ENCODE data around the gene DSCAML1. TPM values are rescaled to one million over a fixed set of nuclear protein-coding genes. Genes with fewer than 3 reads are reported as not detected.

DSCAML1 gene
- total RNA-seq, 2 experiments from 2014 or later = not detected

DNA sequence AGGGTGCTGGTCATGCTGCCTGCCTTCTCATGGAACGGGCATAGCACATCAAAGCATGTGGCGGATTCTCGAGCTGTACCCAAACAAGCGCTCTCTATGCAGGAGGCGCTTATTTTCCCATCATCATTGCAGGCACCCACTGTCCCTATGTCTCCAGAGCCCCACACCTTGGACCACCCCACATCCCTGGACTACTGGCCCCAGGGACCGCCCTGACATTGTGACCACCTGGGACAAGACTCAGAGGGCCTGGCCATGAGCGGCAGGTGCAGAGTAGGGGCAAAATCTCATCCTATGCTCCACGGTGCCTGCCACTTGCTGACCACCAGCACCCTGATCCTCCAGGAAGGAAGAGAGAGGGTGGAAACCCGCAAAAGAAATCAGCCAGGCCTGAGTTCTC is 170.4 kb downstream of the DSCAML1 start:
- no peaks in the 10 kb centered on the region for H3K79me2 ChIP-seq (ENCODE audit: insufficient read depth, low read depth, low read length)
- H3K9me3 ChIP-seq (ENCODE audit: low read length) = no peaks in the 10 kb centered on the region
- intact Hi-C loops (cut with micrococcal nuclease; ENCODE audit: unreplicated experiment) = no loop called here
- H3K36me3 ChIP-seq (ENCODE audit: insufficient read depth, low read length) = no peaks in the 10 kb centered on the region
- no peak overlapping the region for H3K4me3 ChIP-seq (ENCODE audit: low read depth, low read length, poor library complexity, severe bottlenecking)
- H3K4me1 ChIP-seq (ENCODE audit: insufficient read depth, low read length, poor library complexity, severe bottlenecking) = no peaks in the 10 kb centered on the region
- TF ChIP-seq CTCF (conservative IDR thresholded peaks at IDR 0.05; ENCODE audit: low read length) (no peak), EZH2phosphoT487 (IDR thresholded peaks at IDR 0.05; ENCODE audit: borderline replicate concordance, low read depth, low read length) (no peak)
- ChIA-PET POLR2A (interaction anchor here (0.8 kb wide), 1 partner anchor 10 kb away, joined by 4 read pairs; no protein-coding TSS in a partner anchor), CTCF (ENCODE audit: unreplicated experiment) (no interaction called here)
- no peaks in the 10 kb centered on the region for H4K20me1 ChIP-seq (ENCODE audit: insufficient read depth, low read length)
- H3K9me2 ChIP-seq (ENCODE audit: insufficient read depth, low read length) = no peaks in the 10 kb centered on the region
- no peak overlapping the region for H3K4me2 ChIP-seq (ENCODE audit: low read length)
- no peak for DNase-seq (ENCODE audit: low spot score)
- BruUV-seq (replicated peaks) = no TSS peak
- H3K27ac ChIP-seq (ENCODE audit: low read depth, low read length, poor library complexity, severe bottlenecking) = no peak overlapping the region
- H2AFZ ChIP-seq (ENCODE audit: low read length) = no peak overlapping the region

DNA sequence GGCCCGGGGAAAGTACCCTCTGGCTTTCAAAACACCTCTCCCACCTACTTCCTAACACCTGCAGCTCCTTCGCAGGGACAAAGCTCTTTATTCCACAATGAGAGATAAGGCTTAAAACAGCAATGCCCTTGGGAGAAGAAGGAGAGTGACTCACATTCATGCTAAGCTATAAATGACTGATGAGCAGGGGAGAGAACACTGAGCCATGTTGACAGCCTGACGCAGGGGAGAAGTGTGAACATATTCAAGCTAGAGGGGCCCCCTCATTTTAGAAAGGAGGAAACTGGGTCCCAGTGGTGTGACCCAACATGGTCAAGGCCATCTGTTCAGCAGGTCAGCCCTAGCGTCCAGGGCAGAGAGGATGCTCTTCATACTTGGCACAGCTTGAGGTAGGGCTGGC is 171.8 kb downstream of the DSCAML1 start:
- intact Hi-C loops (cut with micrococcal nuclease; ENCODE audit: unreplicated experiment) = no loop called here
- POLR2A ChIA-PET = no interaction called here

More for the DNA sequence above, 171.8 kb downstream of the DSCAML1 start:
- CTCF ChIA-PET (ENCODE audit: unreplicated experiment) = no interaction called here
- H3K4me3 ChIP-seq (ENCODE audit: low read depth, low read length, poor library complexity, severe bottlenecking) = no peak overlapping the region
- H3K79me2 ChIP-seq (ENCODE audit: insufficient read depth, low read depth, low read length) = no peaks in the 10 kb centered on the region
- H3K4me2 ChIP-seq (ENCODE audit: low read length) = no peak overlapping the region
- BruUV-seq (replicated peaks) = no TSS peak
- no peak for DNase-seq (ENCODE audit: low spot score)
- no peaks in the 10 kb centered on the region for H3K4me1 ChIP-seq (ENCODE audit: insufficient read depth, low read length, poor library complexity, severe bottlenecking)
- peaks cover 3% of the 10 kb centered on the region; the same call in 1 of the 2 replicates for H3K9me3 ChIP-seq (ENCODE audit: low read length)
- H2AFZ ChIP-seq (ENCODE audit: low read length) = no peak overlapping the region
- TF ChIP-seq CTCF (conservative IDR thresholded peaks at IDR 0.05; ENCODE audit: low read length) (no peak), EZH2phosphoT487 (IDR thresholded peaks at IDR 0.05; ENCODE audit: borderline replicate concordance, low read depth, low read length) (no peak)
- H3K36me3 ChIP-seq (ENCODE audit: insufficient read depth, low read length) = no peaks in the 10 kb centered on the region
- no peaks in the 10 kb centered on the region for H3K9me2 ChIP-seq (ENCODE audit: insufficient read depth, low read length)
- no peaks in the 10 kb centered on the region for H4K20me1 ChIP-seq (ENCODE audit: insufficient read depth, low read length)
- H3K27ac ChIP-seq (ENCODE audit: low read depth, low read length, poor library complexity, severe bottlenecking) = no peak overlapping the region

Measured in OCI-LY7 (cell line).